ENCODE measurements around the gene TMOD3.

GRCh38 chr15:51955504-51955903 is 126.1 kb downstream of the TMOD3 start:
- TF ChIP-seq CTCF (IDR thresholded peaks at IDR 0.05 in 8 of 11, conservative IDR thresholded peaks at IDR 0.05 in 3 of 11) (no peak), POLR2AphosphoS5 (IDR thresholded peaks at IDR 0.05) (no peak)

Data from spleen (tissue), 7 donors.